Thymus (tissue), 11 donors: Measurements from ENCODE around the gene KRTAP10-12. TPM values are rescaled to one million over a fixed set of nuclear protein-coding genes. Genes with fewer than 3 reads are reported as not detected.

Experiments
- DNase-seq, 9 donors: peaks; one replicate each; pipeline ENCODE4 v3.0.0-alpha.2; 2013; ENCODE audit warnings: low spot score in 9 of 9, low read depth in 6 of 9, missing footprints in 1 of 9
- H3K27ac ChIP-seq, 2 donors: one replicate each; pipeline ENCODE4 v1.5.1; 2013; ENCODE audit warnings: control low read depth in 1 of 2, low read depth in 1 of 2, low read length in 1 of 2, mild to moderate bottlenecking in 1 of 2, moderate library complexity in 1 of 2
- H3K27me3 ChIP-seq, 2 donors: one replicate each; pipeline ENCODE4 v1.5.1; 2013; ENCODE audit warnings: low read length in 1 of 2; ENCODE audit not compliant: control insufficient read depth in 2 of 2, insufficient read depth in 1 of 2
- H3K36me3 ChIP-seq, 2 donors: one replicate each; pipeline ENCODE4 v1.5.1; 2013; ENCODE audit warnings: low read length in 1 of 2, mild to moderate bottlenecking in 1 of 2, moderate library complexity in 1 of 2; ENCODE audit not compliant: control insufficient read depth in 2 of 2, insufficient read depth in 2 of 2
- H3K4me1 ChIP-seq, 2 donors: one replicate each; pipeline ENCODE4 v1.5.1; 2013; ENCODE audit warnings: low read length in 2 of 2; ENCODE audit not compliant: control insufficient read depth in 2 of 2, insufficient read depth in 2 of 2
- H3K4me3 ChIP-seq, 2 donors: one replicate each; pipeline ENCODE4 v1.5.1; 2013; ENCODE audit warnings: low read length in 2 of 2, control low read depth in 1 of 2, mild to moderate bottlenecking in 1 of 2
- H3K9me3 ChIP-seq, 2 donors: one replicate each; pipeline ENCODE4 v1.5.1; 2013; ENCODE audit warnings: low read length in 1 of 2, mild to moderate bottlenecking in 1 of 2; ENCODE audit not compliant: control insufficient read depth in 2 of 2, insufficient read depth in 1 of 2
- WGBS: extraction: QIAGEN DNeasy Blood & Tissue Kit; methylation state at CpG from one replicate; pipeline ENCODE4 v1.1.7; 2013; 5-methylcytosine and 5-hydroxymethylcytosine counted together
- polyA plus RNA-seq: library from polyadenylated mRNA; stranded (reverse); fragments of 200-250 nt; gene quantifications from one replicate; pipeline ENCODE4 v1.2.3, GENCODE V29; 2013
- total RNA-seq: library from RNA; stranded (reverse); fragments of 120-200 nt; gene quantifications from one replicate; pipeline ENCODE4 v1.2.4, GENCODE V29; 2013
- donor health status: healthy.

Gene KRTAP10-12
- total and polyA plus RNA-seq, 2 donors: not detected

- WGBS: 80% methylated on average over 19 of the region's 19 CpGs
- H3K4me3 ChIP-seq: no peak within 1 kb of the TSS
- H3K4me1 ChIP-seq: no peaks in the 10 kb centered on the region
- no peak within 1 kb of the TSS for H3K27ac ChIP-seq
- DNase-seq: no peak
- no peaks in the 10 kb centered on the region for H3K36me3 ChIP-seq
- H3K27me3 ChIP-seq: no peaks in the 10 kb centered on the region
- H3K9me3 ChIP-seq: peaks cover 4 to 8% of the 10 kb centered on the region in 2 donors
These were observed 30.3 kb upstream of the KRTAP10-12 start, which contains the start of gene KRTAP12-2 for GRCh38 chr21:44666401-44667320. TSS of gene KRTAP12-2 (minus strand) at chr21:44666927. CDS start at chr21:44666886, 41 bp downstream.

GRCh38 chr21:44667612-44668011 lies 29.4 kb upstream of the KRTAP10-12 start:
- Histone ChIP-seq H3K4me1 (no peaks in the 10 kb centered on the region), H3K9me3 (peaks cover 4 to 13% of the 10 kb centered on the region in 2 donors), H3K36me3 (no peaks in the 10 kb centered on the region), H3K4me3 (no peak overlapping the region), H3K27ac (no peak overlapping the region), H3K27me3 (no peaks in the 10 kb centered on the region)
- no peak for DNase-seq
- WGBS: 97% methylated on average over 1 of the region's 1 CpG

GRCh38 chr21:44670642-44671432 lies 26.1 kb upstream of the KRTAP10-12 start:
- WGBS: 68% methylated on average over 3 of the region's 3 CpGs
- Histone ChIP-seq H3K36me3 (no peaks in the 10 kb centered on the region), H3K4me1 (no peaks in the 10 kb centered on the region), H3K4me3 (no peak overlapping the region), H3K9me3 (peaks cover 4 to 14% of the 10 kb centered on the region in 2 donors), H3K27me3 (no peaks in the 10 kb centered on the region), H3K27ac (no peak overlapping the region)
- DNase-seq: no peak

- DNase-seq: no peak
- WGBS: 98% methylated on average over 1 of the region's 1 CpG
- Histone ChIP-seq H3K4me1 (no peaks in the 10 kb centered on the region), H3K27ac (no peak overlapping the region), H3K9me3 (peaks cover 4 to 14% of the 10 kb centered on the region in 2 donors), H3K36me3 (no peaks in the 10 kb centered on the region), H3K4me3 (no peak overlapping the region), H3K27me3 (no peaks in the 10 kb centered on the region)
These were observed 25.1 kb upstream of the KRTAP10-12 start for GRCh38 chr21:44671911-44672310.

GRCh38 chr21:44677881-44678280 lies 19.1 kb upstream of the KRTAP10-12 start:
- no peaks in the 10 kb centered on the region for H3K4me1 ChIP-seq
- peaks cover 0 to 1% of the 10 kb centered on the region in 2 donors for H3K9me3 ChIP-seq
- DNase-seq: no peak
- no peak overlapping the region for H3K4me3 ChIP-seq
- no peaks in the 10 kb centered on the region for H3K27me3 ChIP-seq
- 97% methylated on average over 13 of the region's 13 CpGs for WGBS
- H3K36me3 ChIP-seq: no peaks in the 10 kb centered on the region
- no peak overlapping the region for H3K27ac ChIP-seq

- no peaks in the 10 kb centered on the region for H3K36me3 ChIP-seq
- H3K4me1 ChIP-seq: no peaks in the 10 kb centered on the region
- DNase-seq: no peak
- H3K4me3 ChIP-seq: no peak overlapping the region
- 82% methylated on average over 11 of the region's 11 CpGs for WGBS
- peaks cover 0 to 1% of the 10 kb centered on the region in 2 donors for H3K9me3 ChIP-seq
- peaks cover 0 to 3% of the 10 kb centered on the region in 2 donors for H3K27me3 ChIP-seq
- no peak overlapping the region for H3K27ac ChIP-seq
These were observed 15.8 kb upstream of the KRTAP10-12 start for GRCh38 chr21:44681152-44681551.

- peaks cover 0 to 3% of the 10 kb centered on the region in 2 donors for H3K9me3 ChIP-seq
- no peak for DNase-seq
- WGBS: 80% methylated on average over 23 of the region's 23 CpGs
These were observed 15.0 kb upstream of the KRTAP10-12 start, which contains the start of gene KRTAP12-1 for GRCh38 chr21:44681861-44682579. TSS of gene KRTAP12-1 (minus strand) at chr21:44682163. CDS start at chr21:44682123, 40 bp downstream.

GRCh38 chr21:44682580-44683151 lies 14.3 kb upstream of the KRTAP10-12 start:
- no peak for DNase-seq
- Histone ChIP-seq H3K27ac (no peak overlapping the region), H3K4me3 (no peak overlapping the region), H3K9me3 (peaks cover 0 to 3% of the 10 kb centered on the region in 2 donors), H3K27me3 (peaks cover 0 to 10% of the 10 kb centered on the region in 2 donors), H3K4me1 (peaks cover 0 to 3% of the 10 kb centered on the region in 2 donors), H3K36me3 (no peaks in the 10 kb centered on the region)
- 89% methylated on average over 15 of the region's 15 CpGs for WGBS

More at GRCh38 chr21:44681861-44682579, 15.0 kb upstream of the KRTAP10-12 start, which contains the start of gene KRTAP12-1:
- Histone ChIP-seq H3K4me3 (no peak within 1 kb of the TSS), H3K4me1 (peaks cover 0 to 3% of the 10 kb centered on the region in 2 donors), H3K27ac (no peak within 1 kb of the TSS), H3K36me3 (no peaks in the 10 kb centered on the region), H3K27me3 (peaks cover 0 to 7% of the 10 kb centered on the region in 2 donors)
